ENCODE measurements around the gene APBA1.
A peak's percentile ranks its signal among the peaks of the same experiment; 100 is the strongest.

APBA1 gene

GRCh38 chr9:69675563-69675962, 3.4 kb upstream of the APBA1 start:
- TF ChIP-seq CTCF (conservative IDR thresholded peaks at IDR 0.05; ENCODE audit: low read depth): no peak
- POLR2A ChIA-PET (ENCODE audit: low non-redundant PET): no interaction called here
- H3K27ac ChIP-seq: no peak overlapping the region; the same call in 1 of the 2 replicates
- CTCF ChIA-PET: interaction anchor here (0.6 kb wide), 1 partner anchor 41 kb away, joined by 3 read pairs; no protein-coding TSS in a partner anchor
- no peak for DNase-seq (ENCODE audit: low spot score)

GRCh38 chr9:69674716-69675438, 2.7 kb upstream of the APBA1 start:
- no peak for TF ChIP-seq CTCF (conservative IDR thresholded peaks at IDR 0.05; ENCODE audit: low read depth)

GRCh38 chr9:69674112-69674685, 2.0 kb upstream of the APBA1 start:
- ChIA-PET CTCF (interaction anchor here (0.6 to 1.3 kb wide), 4 partner anchors 13 to 969 kb away, joined by 3 to 4 read pairs (median 3); partner anchors contain the start of gene PIP5K1B), POLR2A (ENCODE audit: low non-redundant PET) (no interaction called here)
- no peak overlapping the region for H3K27ac ChIP-seq
- TF ChIP-seq CTCF (conservative IDR thresholded peaks at IDR 0.05; ENCODE audit: low read depth): no peak
- DNase-seq (ENCODE audit: low spot score): no peak

More at GRCh38 chr9:69674716-69675438, 2.7 kb upstream of the APBA1 start:
- POLR2A ChIA-PET (ENCODE audit: low non-redundant PET): no interaction called here
- DNase-seq (ENCODE audit: low spot score): peak; percentile 47
- CTCF ChIA-PET: interaction anchor here (0.7 kb wide), 2 partner anchors 438 to 970 kb away, joined by 3 read pairs; partner anchors contain the start of gene PIP5K1B
- H3K27ac ChIP-seq: no peak overlapping the region; the same call in 1 of the 2 replicates

- ChIA-PET POLR2A (ENCODE audit: low non-redundant PET) (no interaction called here), CTCF (interaction anchor here (0.5 to 1.5 kb wide), 14 partner anchors 14 to 278 kb away, joined by 3 to 6 read pairs (median 4); no protein-coding TSS in a partner anchor)
- no peak for DNase-seq (ENCODE audit: low spot score)
- TF ChIP-seq CTCF (conservative IDR thresholded peaks at IDR 0.05; ENCODE audit: low read depth): no peak
- peak overlapping the region; percentile 69 for H3K27ac ChIP-seq
Observed at GRCh38 chr9:69673311-69673640, 1.1 kb upstream of the APBA1 start.

- peak overlapping the region; percentile 69 for H3K27ac ChIP-seq
- POLR2A ChIA-PET (ENCODE audit: low non-redundant PET): interaction anchor here (0.6 kb wide), 2 partner anchors 59 to 87 kb away, joined by 3 read pairs; partner anchors contain the start of gene PTAR1
Observed at GRCh38 chr9:69672596-69673310, 582 bp upstream of the APBA1 start.

More at GRCh38 chr9:69672596-69673310, 582 bp upstream of the APBA1 start:
- TF ChIP-seq CTCF (conservative IDR thresholded peaks at IDR 0.05; ENCODE audit: low read depth): peak; percentile 90
- DNase-seq (ENCODE audit: low spot score): peak; percentile 84
- CTCF ChIA-PET: interaction anchor here (0.5 to 1.5 kb wide), 30 partner anchors 10 to 930 kb away, joined by 3 to 9 read pairs (median 4); no protein-coding TSS in a partner anchor
